ENCODE measurements around the gene TMEM89.

The TMEM89 gene

DNA sequence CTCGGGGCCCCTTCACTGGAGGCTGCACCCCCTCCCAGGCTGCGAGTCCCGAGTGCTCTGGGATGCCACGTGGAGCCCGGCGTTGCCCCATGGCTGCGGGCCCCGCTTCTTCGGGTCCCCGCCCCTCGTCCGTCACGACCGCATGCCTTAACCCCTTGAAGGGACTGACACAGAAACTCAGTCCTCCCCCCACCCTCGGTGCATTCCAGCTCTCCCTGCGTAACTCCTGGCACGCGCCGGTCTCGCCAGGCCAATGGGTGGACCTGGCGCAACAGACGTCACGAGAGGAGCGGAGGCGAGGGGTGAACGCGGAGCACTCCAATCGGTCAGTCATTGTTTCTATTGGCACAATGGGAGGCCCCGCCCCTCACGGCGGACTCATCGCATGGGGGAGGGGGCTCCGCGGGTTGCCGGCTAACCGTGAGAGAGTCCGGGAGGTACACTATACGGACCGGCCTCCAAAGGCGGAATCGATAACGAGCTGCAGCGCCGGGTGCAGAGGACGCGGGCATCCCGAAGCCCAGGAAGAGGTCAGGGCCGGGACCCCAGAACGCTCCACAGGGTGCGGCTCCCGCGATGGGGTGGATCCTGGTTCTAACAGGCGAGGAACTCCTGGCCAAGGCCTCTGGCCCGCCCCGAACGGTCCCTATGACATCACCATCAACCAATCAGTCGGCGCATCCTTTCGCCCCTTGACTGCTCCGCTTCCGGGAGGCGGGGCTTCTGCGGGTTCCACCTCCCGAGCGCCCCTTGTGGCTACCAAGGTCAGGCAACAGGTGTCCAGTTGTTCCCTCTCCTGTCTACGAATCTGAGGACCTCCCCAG is 42.1 kb upstream of the TMEM89 start:
- no peaks in the 10 kb centered on the region for H3K36me3 ChIP-seq (ENCODE audit: low read length)
- 0 out of 2 replicates have a peak, but pooled peaks cover 3% of the 10 kb centered on the region for H3F3A ChIP-seq (ENCODE audit: insufficient read depth)
- H2AFZ ChIP-seq (ENCODE audit: low read depth, low read length, severe bottlenecking) = peak overlapping the region; percentile 4
- H3K79me2 ChIP-seq (ENCODE audit: insufficient read depth, low read length) = no peaks in the 10 kb centered on the region
- H4K20me1 ChIP-seq (ENCODE audit: low read depth, low read length) = no peaks in the 10 kb centered on the region
- no peaks in the 10 kb centered on the region for H3K9me3 ChIP-seq (ENCODE audit: insufficient read depth, low read length)
- peak overlapping the region; percentile 60 for H3K9ac ChIP-seq (ENCODE audit: low read length)
- H3K27me3 ChIP-seq (ENCODE audit: low read length) = no peaks in the 10 kb centered on the region
- TF ChIP-seq CTCF (IDR thresholded peaks at IDR 0.05; ENCODE audit: insufficient read depth, low read length, poor library complexity, severe bottlenecking) (peak; percentile 53), EZH2phosphoT487 (conservative IDR thresholded peaks at IDR 0.05; ENCODE audit: low read length) (no peak)
- H3K27ac ChIP-seq (ENCODE audit: low read depth, low read length) = peak overlapping the region; percentile 57
- peak overlapping the region; percentile 47 for H3K4me2 ChIP-seq (ENCODE audit: low read depth, low read length, poor library complexity, severe bottlenecking)
- peak overlapping the region; percentile 49 for H3K4me3 ChIP-seq (ENCODE audit: insufficient read depth, low read length, poor library complexity, severe bottlenecking)
- H3K9me2 ChIP-seq (replicated peaks; ENCODE audit: insufficient read depth, low read length) = no peaks in the 10 kb centered on the region

DNA sequence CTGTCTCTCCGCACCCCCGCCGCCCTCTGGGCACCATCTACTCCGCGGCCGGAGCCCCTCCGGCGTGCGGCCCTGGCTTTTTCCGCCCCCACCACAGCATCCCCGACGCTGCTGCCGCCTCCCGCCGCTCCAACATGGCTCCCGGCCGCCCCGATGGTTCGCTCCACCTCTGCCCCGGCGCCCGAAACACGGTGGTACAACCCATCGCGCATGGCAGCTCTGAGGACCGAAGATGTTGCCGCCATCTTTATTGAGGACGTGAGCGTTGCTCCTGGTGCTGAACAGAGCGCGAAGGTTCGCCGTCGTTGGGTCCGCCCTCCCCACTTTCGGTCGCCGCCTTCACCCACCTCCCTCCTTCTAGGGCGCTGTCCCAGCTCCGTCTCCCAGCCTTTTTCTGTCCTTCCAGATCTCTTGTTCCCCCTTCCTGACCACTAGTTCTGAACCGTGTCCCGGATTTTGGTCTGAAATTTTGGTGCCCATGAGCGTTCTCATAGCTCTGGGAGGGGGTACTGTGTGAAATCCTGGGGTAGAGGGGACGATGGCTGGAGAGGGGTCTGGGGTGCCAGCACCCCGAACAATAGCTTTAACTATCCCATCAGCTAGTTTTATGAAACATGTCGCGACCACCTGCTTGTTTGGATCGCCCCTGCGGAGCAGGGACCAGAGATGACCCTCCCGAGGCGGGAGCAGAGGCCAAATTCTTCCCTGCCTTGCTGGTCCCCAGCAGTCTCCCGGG is 41.4 kb upstream of the TMEM89 start, which contains the start of gene CELSR3:
Gene CELSR3 (minus strand): TSS at position 134 of the 736 bp plus-strand sequence. CDS start 252 bp downstream, outside the sequence.
- Histone ChIP-seq H3K4me3 (ENCODE audit: insufficient read depth, low read length, poor library complexity, severe bottlenecking) (peak within 1 kb of the TSS; percentile 49), H3K27me3 (ENCODE audit: low read length) (no peaks in the 10 kb centered on the region), H3K27ac (ENCODE audit: low read depth, low read length) (peak within 1 kb of the TSS; percentile 57), H3K4me2 (ENCODE audit: low read depth, low read length, poor library complexity, severe bottlenecking) (peak within 1 kb of the TSS; percentile 47), H3K9me3 (ENCODE audit: insufficient read depth, low read length) (no peaks in the 10 kb centered on the region), H3K36me3 (ENCODE audit: low read length) (no peaks in the 10 kb centered on the region), H3F3A (ENCODE audit: insufficient read depth) (0 out of 2 replicates have a peak, but pooled peaks cover 6% of the 10 kb centered on the region), H2AFZ (ENCODE audit: low read depth, low read length, severe bottlenecking) (peak within 1 kb of the TSS; percentile 4), H3K9me2 (replicated peaks; ENCODE audit: insufficient read depth, low read length) (no peaks in the 10 kb centered on the region), H3K9ac (ENCODE audit: low read length) (peak within 1 kb of the TSS; percentile 60), H3K79me2 (ENCODE audit: insufficient read depth, low read length) (no peaks in the 10 kb centered on the region), H4K20me1 (ENCODE audit: low read depth, low read length) (no peaks in the 10 kb centered on the region)
- TF ChIP-seq CTCF (IDR thresholded peaks at IDR 0.05; ENCODE audit: insufficient read depth, low read length, poor library complexity, severe bottlenecking) (no peak), EZH2phosphoT487 (conservative IDR thresholded peaks at IDR 0.05; ENCODE audit: low read length) (no peak)

DNA sequence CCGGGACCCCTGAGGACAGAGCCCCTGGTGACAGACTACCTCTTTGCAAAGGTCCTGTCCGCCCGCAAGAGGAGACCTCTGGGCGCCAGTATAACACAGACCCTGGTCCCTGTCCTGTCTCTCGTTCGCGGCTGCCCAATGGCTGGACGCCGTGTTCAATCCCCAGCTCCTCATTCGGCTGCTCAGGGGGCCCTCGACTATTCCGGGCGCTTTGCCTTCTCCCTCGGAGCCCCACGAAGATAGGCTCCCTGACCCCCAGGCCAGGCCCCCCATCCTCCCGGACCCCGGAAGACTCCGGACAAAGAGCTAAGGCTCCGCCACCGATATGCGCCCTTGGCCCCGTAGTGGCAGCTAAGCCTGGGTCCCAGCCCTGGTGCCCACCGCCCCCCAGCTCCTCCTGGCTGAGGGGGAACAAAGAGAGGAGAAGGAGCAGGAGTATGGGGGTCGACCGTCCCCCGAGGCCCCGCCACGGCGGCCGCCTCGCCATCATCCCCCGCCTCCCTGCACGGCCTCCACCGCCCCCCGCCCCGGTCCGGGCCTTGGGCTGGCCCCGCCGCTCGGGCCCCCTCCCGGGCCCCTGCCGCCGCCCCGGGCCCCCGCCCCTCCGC is 40.7 kb upstream of the TMEM89 start:
- H2AFZ ChIP-seq (ENCODE audit: low read depth, low read length, severe bottlenecking) = no peak overlapping the region
- no peaks in the 10 kb centered on the region for H3K9me2 ChIP-seq (replicated peaks; ENCODE audit: insufficient read depth, low read length)
- H3F3A ChIP-seq (ENCODE audit: insufficient read depth) = 0 out of 2 replicates have a peak, but pooled peaks cover 6% of the 10 kb centered on the region
- H3K9me3 ChIP-seq (ENCODE audit: insufficient read depth, low read length) = no peaks in the 10 kb centered on the region
- no peak overlapping the region for H3K4me3 ChIP-seq (ENCODE audit: insufficient read depth, low read length, poor library complexity, severe bottlenecking)
- no peak for TF ChIP-seq EZH2phosphoT487 (conservative IDR thresholded peaks at IDR 0.05; ENCODE audit: low read length)
- no peak overlapping the region for H3K27ac ChIP-seq (ENCODE audit: low read depth, low read length)
- no peak overlapping the region for H3K9ac ChIP-seq (ENCODE audit: low read length)
- H3K4me2 ChIP-seq (ENCODE audit: low read depth, low read length, poor library complexity, severe bottlenecking) = no peak overlapping the region
- H4K20me1 ChIP-seq (ENCODE audit: low read depth, low read length) = no peaks in the 10 kb centered on the region
- H3K36me3 ChIP-seq (ENCODE audit: low read length) = no peaks in the 10 kb centered on the region
- no peaks in the 10 kb centered on the region for H3K27me3 ChIP-seq (ENCODE audit: low read length)
- H3K79me2 ChIP-seq (ENCODE audit: insufficient read depth, low read length) = no peaks in the 10 kb centered on the region
